HG03442 (cell line): ENCODE measurements around the gene MYO5A.

Experiments
- ATAC-seq: cut with Tn5 transposase; IDR thresholded peaks from one replicate; pipeline ENCODE4 v1.9.1; 2021; ENCODE audit warnings: mild to moderate bottlenecking, moderate library complexity; ENCODE audit not compliant: unreplicated experiment

Gene MYO5A

DNA sequence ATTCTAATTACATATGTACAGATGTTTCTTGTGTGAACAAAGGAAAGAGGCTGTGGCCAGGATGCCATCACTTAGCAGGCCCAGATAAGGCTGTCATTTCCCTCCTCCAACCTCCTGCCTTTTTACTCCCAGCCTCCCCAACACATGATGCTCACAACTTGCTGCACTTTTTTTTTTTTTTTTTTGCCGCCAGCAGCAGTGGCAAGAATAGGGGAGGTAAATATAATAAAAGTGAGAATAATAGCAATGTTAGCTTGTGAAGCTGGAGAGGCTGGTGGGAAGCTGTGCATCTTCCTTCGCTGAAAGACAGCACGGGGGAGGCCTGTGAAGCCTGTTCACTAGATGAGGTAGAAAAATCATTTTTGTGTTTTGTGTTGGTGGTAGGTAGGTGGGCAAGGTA lies 190.6 kb downstream of the MYO5A start:
- no peak for ATAC-seq

DNA sequence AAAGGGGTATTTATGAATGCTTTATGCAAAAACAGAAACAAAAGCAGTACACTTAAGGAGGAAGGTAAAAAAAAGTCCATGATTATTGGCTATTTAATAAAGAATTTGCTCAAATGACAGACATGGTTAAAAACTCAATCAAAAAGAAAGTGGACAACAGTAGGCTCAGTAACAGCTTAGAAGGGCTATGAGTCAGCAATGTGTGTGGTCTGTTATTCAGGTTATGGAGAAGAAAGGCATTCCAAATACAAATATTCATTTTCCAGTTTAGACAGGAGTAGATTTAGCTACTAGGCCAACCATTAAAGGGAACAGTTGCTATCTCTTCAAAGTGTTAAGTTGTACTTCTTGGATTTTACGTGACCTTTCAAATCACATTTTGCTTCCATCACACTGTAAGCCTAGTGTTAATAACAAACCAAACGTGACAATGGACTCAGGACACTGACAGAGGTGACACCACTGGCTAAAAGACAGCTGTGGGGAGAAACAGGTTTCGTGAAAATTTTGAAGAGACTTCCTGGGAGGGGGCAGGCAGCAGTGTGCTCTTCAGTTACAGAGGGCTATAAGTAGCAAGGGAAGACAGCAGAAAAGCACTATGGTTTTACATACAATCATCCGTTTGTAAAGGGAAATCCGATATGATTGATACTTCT lies 191.4 kb downstream of the MYO5A start:
- no peak for ATAC-seq

DNA sequence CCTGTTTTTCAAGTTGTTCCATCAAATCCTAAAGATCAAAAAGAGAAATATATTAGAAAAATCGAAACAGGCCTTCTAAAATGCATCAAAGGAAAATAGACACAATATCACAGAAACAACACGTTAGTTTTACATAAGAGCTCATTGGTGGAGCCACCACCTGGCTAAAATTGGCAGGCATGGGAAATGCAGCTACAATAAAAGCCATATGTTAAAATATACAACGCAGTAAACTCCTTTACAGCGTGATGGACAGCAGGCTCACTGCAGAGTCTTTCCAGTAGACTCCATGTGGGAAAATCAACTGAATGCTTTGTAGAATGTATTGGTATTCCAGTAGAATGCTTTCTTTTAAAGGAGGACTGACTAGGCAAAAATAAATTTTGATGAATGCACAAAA lies 192.2 kb downstream of the MYO5A start:
- no peak for ATAC-seq

DNA sequence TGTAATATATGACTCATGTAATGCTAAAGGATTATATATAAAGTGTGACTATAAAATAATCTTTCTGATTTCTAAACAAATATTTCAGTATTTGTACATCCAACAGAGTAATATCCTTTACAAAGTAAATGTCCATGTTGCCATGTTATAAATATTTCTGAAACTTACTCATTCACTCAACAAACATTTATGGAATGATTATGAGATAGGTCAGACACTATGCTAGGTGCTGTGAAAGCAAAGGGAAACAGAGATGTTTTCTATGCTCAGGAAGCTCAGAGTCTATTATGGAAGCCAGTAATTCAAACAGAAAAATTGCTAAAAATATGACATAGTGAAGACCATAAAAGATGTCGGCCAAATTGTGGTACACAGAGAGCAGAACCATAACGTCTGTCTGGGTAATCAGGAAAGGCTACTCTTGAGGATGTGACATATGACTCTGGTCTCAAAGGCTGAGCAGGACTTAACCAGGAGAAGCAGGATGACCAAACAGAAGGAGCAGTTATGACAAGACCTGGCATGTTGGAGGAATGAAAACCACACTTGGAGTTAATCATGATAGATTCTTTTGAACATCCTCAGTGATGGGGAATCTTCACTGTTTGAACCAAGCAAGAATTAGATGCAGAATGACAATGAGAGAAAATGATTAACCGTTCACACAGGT lies 194.1 kb downstream of the MYO5A start:
- ATAC-seq: no peak

DNA sequence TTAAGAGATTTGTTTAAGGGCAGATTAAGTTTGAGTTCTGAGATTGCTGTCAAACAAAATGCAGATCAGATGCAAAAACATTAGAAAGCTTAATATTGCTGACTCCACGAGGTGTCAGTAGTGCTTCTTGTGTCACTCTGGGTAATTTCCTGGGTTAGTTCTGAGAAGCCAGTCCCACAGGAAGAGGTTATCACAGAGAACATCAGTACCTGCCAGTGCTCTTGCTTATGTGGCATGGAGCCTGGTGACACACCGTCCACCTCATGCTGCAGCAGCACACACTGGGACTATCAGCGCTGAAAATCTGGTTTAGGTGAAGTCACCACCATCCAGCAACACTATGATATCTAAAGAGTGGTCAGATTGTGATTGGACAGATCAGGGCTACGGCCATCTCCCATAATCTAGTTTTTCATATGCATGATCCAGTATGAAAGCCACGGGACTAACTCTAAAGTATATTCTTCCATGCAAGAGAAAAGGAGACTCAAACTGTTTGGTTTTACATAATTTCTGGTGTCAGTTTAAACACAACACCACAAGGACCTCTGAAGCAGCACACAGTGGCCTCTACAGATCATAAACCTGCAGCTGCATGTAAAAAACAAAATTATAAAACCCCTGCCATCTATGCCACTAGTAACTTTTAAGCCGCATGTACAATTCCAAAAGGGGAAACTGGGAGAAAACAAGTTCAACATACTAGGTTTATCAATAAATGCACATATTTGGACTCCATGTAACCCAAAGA lies 197.0 kb downstream of the MYO5A start:
- peak; percentile 91 for ATAC-seq

DNA sequence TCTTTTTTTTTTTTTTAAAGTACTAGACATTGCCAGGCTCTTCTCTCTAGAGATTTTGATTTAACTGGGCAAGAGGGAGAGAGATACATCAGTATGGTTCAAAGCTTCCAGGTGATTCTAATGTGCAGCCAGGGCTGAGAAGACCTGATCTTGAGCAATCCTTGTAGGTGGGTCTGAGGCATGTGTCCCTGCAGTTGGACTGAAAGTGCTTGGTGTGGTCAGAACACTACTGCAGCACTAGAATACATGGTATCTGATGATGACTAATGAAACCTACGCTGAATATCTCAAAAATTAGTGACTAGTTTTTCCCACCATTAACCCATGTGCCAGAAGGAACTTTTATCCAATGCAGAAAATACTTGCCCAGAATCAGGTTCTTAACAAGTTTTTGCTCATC lies 198.7 kb downstream of the MYO5A start:
- ATAC-seq: no peak

DNA sequence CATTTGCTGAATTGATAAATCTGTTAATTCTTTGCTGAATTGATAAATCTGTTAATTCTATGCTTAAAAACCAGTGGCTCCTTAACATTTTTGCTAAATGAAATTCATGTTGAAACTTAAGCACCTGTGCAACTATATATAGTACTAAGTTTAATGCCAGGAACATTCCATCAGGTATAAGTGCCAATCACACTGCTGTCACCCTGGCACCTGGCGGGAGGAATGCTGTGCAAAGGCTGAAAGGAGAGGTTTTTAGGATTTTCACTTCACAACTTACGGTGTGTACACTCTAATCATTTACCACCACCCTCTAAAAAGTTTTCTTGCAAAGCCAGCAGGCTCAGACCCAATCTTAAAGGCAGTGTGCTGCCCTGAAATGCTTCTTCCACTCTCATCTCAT lies 199.5 kb downstream of the MYO5A start:
- no peak for ATAC-seq

DNA sequence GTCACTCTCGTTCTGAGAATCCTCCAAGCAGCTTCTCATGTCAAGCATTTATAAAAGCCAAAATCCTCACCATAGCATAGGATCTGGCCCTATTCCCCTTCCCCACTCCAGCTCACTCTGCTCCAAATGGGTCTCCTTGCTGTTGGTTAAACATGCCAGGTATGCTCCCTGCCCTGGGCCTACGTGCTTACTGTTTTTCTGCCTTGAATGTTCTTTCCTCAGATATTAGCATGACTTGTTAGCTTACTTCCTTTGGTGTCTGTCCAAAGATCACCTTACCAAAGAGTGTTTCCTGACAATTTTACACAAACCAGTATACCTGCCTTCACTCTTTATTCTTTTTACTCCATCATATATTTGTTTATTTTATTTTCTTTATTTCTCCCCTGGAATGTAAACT lies 200.0 kb downstream of the MYO5A start:
- no peak for ATAC-seq

DNA sequence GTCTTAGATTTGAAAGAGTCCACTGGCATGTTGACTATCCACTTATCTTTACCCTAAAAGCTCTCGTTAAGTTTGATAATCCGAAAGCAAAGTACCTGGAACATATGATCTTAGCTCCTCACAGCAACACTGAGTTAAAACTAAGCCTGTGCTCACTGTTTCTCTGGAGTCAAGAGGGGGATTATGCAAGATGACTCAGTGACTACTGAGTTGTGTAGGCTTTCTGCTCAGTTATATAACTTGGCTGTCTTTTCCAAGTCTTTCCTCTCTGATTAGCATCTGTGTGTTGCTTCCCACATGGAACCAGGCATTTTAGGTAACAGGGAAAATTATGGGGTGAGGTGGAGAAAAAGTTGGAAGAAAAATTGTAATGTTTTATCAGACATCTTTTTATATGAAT lies 201.9 kb downstream of the MYO5A start:
- ATAC-seq: no peak

DNA sequence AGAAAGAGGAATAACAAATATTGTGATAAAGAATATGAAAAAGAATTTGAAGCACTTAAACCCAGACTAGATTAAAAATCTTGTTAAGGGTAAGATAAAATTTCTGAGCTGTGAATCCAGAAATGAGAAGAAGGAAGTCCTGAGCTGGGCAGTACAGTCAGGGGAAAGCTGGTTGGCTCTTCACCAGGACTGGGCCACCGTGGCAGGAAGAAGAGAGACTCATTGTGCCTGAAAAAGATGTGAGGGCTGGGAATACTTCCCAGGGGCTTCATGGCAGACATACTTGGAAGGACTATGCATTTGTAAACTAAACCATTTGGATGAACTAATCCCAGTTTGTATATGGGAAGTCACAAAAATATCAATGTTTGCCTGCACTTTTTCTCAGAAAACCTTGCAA lies 204.6 kb downstream of the MYO5A start:
- no peak for ATAC-seq

DNA sequence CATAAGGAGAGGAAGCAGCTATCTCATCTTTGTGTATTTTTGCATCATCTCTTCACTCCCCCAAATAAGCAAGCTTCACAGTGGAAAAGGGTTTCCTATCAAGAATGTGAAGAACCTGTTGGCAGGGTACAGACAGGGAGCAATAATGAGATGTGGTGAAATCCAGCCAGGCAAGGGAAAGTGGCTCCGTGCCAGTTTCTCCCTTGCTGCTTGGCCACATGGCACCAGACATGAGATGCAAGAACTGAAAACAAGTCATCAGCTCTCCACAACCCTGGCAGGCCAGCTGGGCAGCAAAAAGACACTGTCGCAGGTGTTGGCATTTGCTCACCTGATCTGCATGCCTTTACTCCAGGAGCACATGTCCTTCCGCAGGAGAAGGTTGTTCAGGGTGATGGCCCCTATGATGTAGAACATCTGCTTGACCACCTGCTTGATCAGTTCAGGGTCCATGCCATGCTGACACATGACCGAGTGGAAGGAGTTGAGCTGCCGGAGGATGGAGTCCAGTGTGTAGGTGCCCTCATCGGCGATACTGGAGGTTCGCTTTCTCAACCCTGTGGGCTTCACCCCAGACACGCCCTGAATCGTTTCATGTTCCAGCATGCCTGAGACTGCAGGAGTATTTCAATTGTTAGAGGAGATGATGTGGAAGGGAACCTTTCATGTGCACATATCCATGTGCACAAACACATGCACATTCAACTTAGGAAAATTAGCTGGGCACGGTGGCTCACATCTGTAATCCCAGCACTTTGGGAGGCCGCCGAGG lies 209.8 kb downstream of the MYO5A start:
- no peak for ATAC-seq

DNA sequence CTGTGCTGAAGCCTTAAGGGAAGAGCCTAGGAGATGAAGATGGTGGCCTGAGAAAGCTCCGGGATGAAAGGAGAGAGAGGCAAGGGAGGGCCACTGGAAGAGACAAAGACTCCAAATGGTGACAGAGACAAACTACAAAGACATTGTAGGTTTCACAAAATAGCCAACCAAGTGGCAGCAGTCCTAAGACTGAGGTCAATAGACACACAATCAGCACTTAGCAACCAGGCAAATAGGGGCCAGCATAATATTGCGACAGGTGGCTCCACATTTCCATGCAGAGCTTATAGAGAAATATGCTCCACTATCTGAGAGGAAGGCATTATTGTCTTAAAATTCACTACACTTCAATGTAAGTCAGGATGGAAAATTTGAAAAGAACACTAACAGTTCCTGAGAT lies 211.0 kb downstream of the MYO5A start:
- ATAC-seq: no peak

DNA sequence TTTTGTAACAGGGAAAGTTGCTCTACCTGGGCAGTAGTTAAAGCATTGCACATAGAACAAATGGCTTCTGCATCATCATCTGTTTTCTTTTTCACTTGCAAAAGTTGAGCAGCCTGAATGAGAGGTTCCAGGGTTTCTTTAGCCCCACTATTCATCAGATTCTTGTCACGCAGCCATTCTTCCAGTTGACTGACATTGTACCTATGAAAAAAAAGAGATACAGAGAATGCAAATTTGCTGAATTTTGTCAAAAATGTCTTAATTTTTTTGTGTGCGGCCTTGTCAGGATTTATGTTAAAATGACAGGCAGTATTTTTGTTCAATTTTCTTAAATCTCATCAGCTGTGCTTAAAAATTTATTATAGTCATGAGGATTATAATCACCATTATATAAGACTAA lies 211.7 kb downstream of the MYO5A start:
- ATAC-seq: no peak

DNA sequence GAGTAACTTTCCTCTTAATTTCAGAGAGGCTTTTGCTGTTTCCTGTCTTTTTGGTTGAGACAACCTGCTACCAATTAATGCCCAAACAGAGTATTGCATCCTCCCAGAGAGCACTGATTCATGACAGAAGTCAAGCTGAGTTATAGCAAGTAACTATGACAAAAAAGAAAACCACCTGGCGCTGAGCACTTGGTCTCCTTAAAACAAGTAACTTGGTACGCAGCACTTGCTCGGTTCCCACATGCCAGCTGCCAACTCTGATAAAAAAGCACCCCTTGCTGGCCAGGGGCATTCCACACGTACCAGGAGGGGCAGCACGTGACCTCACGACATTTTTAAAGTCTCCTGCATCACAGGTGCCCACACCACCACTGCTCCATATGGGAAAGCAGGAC lies 219.5 kb downstream of the MYO5A start:
- peak; percentile 55 for ATAC-seq

DNA sequence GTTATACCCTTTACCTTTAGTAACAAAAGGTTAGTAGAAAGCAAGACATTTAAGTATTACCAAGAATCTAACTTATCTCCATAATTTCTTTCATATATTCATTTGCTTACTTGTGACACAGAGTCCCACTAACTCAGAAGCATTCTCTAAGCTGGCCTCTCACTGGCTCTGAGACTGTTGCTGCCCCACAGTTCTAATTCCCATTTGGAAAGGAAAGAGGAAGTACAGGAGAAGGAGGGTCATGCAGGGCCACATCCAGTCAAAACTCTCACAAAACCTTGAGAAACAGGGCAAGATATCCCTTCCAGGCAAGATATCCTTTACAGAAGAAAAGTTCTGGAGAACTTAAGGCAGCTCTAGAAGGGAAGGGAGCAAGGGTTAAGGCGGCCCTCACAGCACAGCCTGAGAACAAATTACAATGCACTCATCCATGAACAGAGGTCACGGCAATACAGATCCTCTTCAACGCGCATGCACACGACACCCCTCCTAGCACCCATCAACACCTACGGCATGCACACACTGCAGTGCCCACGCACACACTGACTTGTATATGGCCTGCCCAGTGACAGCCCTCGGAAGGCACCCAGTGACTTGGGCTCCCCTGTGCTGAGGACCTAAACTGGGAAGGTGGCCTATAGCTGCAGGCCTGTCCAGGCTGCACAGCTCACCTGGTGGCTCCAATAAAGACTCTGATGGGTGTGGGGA lies 220.1 kb downstream of the MYO5A start:
- ATAC-seq: peak; percentile 90

DNA sequence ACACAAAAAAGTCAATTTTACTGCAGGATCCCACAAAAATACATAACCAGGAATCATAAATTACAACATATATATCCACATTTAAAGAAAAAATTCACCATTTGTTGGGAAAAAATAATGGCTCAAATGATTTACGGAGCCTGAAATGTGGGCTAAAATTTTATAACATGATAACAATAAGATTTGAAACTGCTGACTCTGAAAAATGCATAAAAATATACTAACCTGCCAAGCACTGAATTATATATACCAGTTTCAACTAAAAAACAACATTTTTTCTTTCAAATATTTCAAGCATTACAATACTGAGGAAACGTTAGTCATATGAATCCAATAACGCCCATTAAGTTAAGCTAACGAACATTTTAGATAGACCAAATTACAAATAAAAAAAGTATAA lies 220.8 kb downstream of the MYO5A start:
- no peak for ATAC-seq

DNA sequence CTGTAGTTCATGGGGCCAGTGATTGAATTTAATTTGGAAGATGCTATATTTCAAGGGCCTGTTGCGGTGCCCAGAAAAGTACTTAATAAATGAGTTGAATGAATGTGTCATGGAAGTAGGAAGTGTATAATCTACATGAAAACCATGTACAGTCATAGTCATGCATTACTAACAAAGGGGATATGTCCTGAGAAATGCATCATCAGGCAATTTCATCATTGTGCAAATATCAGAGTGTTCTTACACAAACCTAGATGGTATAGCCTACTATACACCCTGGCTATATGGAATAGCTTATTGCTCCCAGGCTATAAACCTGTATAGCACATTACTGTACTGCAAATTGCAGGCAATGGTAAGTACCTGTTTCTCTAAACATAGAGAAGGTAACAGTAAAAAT lies 222.4 kb downstream of the MYO5A start:
- ATAC-seq: no peak

DNA sequence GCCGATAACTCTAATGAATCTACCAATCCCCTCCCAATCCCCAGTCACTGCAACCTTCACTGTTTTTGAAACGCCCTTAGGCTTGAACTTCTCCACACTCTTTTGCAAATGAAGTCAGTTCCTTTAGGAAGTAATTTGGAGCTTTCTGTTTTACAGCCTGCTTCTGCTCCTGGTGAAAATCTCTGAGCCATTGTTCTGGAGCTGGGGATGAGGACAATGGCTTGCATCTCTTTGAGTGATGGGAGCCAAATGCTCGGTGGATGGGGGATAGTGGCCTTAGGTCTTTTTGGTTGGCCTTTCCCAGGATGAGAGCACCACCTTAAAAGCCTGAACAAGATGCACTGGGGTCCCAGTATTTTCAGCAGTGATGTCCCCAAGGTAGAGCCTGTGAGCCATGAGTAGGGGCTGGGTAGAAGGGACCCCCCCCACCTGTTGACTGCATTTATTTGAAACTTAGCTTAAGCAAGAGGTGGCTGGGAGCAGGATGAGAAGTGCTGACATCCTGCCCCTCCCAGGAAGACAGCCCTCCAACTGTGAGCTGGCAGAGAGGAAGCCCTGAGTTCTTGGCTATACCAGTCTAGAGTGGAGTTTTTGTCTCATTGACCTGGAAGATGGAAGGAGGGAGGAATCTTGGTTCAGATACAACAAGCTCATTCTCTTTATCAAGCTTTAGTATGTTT lies 225.4 kb downstream of the MYO5A start:
- no peak for ATAC-seq

DNA sequence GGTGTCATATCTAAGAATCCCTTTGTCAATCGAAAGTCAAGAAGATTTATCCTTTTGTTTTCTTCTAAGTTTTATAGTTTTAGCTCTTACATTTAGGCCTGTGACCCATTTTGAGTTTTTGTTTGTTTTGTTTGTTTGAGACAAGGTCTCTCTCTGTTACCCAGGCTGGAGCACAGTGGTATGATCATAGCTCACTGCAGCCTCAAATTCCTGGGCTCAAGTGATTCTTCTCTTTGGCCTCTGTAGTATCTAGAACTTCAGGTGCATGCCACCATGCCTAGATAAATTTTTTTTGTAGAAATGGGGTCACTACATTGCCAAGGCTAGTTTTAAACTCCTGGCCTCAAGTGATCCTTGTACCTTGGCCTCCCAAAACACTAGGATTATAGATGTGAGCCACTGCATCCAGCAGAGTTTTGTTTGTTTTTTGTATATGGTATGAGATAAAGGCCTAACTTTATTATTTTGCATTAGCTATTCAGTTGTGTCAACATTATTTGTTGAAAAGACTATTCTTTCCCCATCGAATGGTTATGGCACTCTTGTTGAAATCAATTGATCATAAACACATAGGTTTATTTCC lies 227.3 kb downstream of the MYO5A start:
- no peak for ATAC-seq

DNA sequence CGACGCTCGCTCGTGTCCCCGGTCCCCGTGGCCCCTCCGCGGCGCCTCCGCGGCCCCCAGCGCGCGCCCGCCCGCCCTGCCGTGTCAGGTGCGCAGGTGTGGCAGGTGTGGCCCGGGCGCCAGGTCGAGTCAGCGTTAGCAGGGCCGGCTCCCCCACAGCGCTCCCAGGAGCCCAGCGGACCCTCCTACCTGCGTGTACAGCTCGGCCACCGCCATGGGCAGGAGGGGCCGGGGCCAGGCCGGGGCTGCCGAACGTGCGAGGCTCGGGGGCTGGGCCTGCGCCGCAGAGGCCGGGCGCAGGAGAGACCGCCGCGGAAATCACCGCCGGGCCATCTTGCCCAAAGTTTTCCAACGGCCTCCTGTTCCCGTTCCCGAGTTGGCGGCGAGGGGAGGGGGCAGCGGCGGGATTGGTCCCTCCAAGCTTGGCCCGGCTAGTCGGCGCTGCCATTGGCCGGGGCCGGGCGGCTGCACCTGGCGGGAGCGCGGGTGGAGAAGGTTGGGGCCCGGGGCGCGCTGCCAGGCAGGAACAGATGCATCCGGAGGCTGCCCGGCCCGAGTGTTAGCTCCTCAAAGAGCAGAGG lies 233.2 kb downstream of the MYO5A start, which contains the start of gene MYO5C:
Gene MYO5C (minus strand): TSS at position 384 of the 581 bp plus-strand sequence. CDS start 168 bp downstream, at position 216.
- no peak for ATAC-seq
